Measurements from ENCODE around the gene C12orf76. TPM values are rescaled to one million over a fixed set of nuclear protein-coding genes. Genes with fewer than 3 reads are reported as not detected.
"Not testable (repeated sequence)": the region's sequence is repeated elsewhere in the genome, so short reads cannot be mapped to it uniquely, and the experiment has no call there.

C12orf76 gene, protein sequence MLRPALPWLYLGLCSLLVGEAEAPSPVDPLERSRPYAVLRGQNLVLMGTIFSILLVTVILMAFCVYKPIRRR
- total RNA-seq: 12.6 and 23.5 TPM in 2 replicates

DNA sequence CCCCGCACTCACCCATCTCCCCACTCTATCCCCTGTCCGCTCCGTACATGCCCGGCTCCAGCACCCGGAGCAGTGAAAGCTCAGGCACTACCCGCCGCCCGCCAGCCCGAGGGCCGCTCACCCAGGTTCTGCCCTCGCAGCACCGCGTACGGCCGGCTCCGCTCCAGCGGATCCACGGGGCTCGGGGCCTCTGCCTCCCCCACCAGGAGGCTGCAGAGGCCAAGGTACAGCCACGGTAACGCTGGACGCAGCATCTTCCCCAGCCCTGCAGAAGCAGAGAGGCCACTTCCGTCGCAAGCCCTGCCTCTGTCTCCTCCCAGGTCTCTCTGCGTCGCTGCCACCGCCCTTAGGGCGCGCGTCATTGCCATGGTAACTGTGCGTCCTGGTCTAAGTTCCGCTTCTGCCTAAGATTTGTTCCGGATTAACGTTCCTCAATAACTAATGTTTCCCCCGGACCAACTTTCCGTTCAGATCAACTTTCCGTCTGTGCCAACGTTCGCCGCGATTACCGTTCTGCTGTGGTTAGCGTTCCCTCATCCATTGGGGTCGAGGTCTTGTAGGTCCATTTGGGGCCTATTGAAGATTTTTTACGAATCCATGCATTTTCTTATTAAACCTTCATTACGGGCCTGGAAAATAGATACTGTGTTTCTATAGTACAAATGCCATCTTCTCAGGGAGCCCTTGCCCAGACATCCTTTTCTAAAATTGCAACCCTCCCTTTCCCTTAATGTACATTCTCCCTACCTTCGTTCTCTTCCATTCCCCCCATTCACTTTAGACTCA is at the start of gene C12orf76:
Gene C12orf76, minus strand, starts transcription at position 281 of the 786 bp plus-strand sequence. Its CDS starts 27 bp downstream, at position 254.
- DNase-seq: peak; percentile 97

DNA sequence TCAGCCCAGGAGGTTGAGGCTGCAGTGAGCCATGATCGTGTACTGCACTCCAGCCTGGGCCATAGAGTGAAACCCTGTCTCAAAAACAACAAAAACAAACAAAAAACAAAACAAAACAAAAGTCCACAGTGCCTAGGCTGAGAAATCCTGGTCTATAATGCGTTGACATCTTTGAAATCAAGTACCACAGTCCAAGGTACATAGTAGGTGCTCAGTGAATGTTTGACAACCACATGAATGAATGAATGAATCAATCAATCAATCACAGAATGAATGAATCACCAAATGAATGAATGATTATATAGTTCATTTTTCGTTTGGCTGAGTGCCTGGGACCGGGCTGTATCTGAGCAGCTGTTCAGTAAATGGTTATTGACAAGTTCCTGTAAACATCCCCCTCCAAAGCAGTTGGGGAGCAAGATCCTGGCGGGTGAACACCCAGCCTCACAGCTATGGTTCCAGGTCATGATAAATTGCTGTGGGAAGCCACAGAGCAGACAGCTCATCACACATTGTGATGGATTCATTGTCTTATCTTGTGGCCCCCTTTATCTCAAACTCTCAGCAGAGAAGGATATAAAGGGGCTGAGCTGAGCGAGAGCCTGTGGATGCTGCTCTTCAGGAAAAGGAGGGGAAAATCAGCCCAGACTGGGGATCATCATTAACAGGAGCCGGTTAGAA is 45.4 kb upstream of the C12orf76 start:
- no peak for DNase-seq

DNA sequence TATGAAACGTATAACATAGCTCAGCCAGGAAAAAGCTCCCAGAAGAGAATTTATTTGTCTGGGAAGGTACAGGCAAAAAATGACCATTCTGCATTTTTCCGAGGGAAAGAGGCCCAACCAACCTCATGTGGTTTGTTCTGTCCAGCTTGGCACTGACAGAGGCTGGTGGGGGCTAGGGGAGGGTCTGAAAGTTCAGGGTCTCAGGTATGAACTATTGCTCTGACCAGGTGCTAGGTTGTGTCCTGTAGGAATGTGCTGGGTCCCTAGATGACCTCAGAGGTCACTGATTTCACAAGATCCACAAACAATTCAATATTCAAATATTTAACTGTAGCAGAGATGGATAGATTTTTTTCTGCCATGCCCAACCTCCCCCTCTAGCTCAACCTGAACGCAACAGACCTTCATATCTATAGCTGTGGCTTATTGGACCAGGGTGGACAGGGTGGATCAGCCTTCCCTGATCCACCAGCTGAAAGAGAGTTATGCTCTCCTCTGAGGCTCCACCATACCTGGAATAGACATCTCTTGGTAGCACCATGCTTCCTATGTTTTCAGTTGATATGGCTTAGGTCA is 42.9 kb upstream of the C12orf76 start:
- DNase-seq: no peak

DNA sequence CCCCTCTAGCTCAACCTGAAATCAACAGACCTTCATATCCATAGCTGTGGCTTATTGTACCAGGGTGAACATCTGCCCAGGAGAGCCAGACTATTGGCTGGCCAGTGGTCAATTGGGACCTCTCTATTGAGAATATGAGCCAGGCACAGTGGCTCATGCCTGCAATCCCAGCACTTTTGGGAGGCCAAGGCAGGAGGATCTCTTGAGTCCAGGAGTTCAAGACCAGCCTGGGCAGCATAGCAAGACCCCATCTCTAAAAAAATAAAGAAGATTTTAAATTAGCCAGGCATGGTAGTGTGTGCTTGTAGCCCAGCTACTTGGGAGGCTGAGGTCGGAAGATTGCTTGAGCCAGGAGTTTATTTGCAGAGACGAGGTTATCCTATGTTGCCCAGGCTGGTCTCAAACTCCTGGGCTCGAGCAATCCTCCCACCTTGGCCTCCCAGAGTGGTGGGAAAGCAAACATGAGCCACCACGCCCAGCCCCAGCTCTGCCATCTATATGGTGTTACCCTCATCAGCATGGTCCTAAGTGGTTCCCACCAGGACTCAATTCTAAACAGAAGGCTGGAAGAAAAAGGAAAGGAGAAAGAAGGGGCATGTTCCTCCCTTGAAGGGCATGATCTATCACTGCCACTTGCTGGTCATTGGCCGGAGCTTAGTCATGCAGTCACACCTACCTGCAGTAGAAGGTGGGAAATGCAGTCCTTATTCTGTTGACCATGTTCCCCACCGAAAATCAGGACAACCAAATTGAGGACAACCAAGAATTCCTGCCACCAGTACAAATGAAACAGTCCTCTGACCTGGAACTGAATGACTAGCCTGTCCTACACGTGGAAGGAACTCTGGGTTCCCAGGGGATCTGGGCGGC is 42.2 kb upstream of the C12orf76 start:
- no peak for DNase-seq

DNA sequence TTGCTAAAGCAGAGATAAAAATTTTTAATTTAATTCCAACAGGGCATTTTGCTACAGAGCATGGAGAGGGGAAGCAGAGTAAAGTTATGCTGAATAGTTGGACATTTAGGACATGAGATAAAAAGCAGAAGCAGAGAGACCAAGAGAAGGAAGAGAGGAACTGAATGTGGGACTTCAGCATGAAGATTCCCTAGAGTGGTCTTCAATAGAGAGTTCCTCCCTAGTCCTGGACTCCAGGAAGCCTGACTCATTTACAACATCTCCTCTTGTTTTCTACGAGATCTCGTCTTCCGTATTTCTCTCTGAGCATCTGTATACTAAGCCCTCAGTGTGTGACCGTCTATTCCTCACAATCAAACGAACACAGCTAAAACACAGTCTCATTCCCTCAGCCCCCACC is 40.6 kb upstream of the C12orf76 start:
- DNase-seq: no peak

DNA sequence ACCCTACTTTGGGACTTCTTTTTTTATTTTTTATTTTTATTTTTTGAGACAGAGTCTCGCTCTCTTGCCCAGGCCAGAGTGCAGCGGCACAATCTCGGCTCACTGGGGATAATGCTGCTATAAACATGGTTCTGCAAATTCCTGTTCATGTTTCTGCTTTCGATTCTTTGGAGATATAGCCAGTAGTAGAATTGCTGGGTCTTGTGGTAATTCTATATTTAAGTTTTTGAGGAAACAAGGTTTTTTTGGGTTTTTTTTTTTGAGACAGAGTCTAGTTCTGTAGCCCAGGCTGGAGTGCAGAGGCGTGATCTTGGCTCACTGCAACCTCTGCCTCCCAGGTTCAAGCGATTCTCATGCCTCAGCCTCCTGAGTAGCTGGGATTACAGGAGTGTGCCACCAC is 39.9 kb upstream of the C12orf76 start:
- DNase-seq: not testable (repeated sequence)

DNA sequence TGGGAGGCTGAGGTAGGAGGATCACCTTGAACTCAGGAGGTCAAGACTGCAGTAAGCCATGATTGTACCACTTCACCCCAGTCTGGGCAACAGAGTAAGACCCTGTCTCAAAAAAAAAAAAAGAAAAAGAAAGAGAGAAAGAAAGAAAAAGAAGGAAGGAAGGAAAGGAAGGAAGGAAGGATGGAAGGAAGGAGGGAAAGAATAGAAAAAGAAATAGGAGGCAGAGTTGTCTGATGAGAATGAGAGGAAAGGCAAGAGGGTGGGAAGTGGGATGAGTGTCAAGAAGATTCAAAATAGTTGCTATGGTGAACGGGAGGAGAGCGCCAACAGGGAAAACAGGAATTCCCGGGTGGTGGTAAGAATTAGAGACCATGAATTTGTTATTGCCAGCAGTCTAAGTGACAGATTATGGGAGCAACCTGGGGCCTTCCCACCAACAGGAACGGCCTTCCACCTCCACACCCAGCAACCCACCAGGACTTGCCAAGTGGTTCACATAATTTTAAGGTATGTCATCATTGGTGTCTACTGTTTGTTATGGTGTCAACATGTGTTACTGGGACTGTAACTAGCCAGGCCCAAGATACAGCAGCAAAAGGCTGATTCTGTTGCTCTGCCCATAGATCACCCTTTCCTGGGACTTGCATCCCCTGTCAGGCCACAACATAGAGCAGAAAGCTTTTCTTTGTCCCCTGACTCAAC is 36.1 kb upstream of the C12orf76 start:
- no peak for DNase-seq

DNA sequence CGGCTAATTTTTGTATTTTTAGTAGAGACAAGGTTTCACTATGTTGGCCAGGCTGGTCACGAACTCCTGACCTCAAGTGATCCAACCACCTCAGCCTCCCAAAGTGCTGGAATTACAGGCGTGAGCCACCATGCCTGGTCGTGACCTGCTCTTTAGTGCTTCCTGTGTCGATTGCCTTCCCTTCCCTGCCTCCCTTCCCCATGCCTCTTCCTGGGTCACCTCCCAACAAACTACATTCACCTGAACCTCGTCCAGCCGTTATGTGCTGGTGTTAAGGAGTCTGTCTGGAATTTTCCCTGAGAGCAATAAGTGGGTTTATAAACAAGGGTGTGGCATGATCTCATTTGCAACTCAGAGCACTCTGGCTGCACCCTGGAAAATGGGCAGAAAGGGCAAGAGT is 32.1 kb upstream of the C12orf76 start:
- no peak for DNase-seq

DNA sequence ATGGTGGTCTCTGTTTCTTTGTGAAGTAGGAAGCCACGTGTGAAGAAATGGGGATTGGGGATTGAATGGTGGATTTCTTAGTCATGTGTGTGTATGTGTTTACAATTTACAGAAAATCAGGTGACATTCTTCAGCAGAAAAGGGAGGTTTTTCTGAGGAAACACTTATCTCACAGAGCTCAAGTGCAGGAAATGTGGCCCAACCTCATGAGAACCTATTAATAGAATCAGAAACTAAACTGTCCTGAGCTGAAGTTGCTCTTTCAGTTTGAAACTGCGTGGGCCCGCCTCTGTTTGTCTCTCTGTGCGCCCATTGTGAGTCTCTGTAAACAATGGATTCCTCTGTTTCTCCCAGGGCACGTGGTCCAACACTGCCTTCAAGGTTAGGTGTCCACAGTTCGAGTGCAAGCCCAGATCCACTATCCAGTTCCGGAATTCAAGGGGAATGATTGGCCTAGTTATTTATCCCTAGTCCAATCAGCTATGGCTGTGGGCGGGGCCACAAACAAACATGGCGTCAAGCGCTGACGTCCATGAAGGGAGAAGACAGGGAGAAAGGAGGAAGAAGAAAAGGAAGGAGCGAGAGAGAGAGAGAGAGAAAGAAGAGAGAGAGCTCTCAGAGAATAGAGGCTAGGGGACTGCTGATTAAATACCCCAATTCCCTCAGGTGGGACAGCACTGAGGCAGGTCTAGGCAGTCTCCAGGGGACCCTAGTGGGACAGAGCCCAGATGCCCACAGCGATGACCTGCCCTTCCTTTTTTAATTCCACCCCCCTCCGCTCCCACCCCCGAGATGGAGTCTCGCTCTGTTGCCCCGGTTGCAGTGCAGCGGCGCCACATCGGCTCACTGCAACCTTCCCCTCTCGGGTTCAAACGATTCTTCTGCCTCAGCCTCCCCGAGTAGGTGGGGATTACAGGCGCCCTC is 31.4 kb upstream of the C12orf76 start:
- peak; percentile 54 for DNase-seq

DNA sequence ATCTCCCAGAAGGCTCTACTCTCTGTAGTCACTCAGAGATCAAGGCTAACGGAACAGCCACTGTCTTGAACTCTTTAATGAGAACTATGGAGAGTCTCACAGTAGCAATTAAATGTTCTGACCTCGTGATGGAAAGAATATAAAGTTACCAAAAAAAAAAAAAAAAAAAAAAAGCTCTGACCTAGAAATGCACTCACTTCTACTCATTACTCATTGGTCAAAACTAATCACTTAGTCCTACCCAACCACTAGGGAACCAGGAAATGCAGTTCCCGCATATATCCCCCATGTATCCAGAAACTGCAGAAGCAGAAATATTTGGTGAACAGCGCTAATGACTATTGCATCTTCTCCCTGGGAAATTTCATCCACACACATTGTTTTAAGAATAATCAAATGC is 29.5 kb upstream of the C12orf76 start:
- no peak for DNase-seq

DNA sequence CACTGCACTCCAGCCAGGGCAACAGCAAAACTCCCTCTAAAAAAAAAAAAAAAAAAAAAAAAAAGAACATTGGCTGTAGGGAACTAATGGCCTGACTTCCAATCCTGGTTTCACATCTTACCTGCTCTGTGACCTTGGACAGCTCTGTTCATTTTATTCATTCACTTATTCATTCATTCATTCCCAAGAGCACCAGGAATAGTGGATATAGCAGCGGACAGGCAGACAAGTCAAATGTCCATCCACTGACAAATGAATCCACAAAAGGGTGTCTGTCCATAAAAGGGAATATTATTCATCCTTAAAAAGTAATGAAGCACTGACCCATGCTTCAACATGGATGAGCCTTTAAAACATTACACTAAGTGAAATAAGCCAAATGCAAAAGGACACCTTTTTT is 27.6 kb upstream of the C12orf76 start:
- no peak for DNase-seq

DNA sequence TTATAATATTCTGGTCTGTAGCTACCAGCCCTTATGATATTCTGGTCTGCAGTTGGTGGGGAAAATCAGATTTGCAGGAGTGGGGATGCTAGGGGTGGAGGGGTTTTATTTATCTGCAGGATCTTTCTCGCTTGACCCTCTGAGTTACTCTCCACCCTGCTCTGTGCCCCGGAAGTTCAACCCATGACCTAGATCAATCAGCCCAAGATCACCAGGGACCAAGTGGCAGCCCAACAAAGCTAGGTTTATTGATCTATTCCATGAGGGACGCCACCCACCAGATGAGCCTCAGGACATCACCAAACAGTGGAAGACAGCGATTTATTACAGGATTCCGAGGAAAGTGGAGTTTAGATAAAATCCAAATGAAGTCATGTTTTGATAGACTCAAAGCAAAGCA is 25.8 kb upstream of the C12orf76 start:
- no peak for DNase-seq

DNA sequence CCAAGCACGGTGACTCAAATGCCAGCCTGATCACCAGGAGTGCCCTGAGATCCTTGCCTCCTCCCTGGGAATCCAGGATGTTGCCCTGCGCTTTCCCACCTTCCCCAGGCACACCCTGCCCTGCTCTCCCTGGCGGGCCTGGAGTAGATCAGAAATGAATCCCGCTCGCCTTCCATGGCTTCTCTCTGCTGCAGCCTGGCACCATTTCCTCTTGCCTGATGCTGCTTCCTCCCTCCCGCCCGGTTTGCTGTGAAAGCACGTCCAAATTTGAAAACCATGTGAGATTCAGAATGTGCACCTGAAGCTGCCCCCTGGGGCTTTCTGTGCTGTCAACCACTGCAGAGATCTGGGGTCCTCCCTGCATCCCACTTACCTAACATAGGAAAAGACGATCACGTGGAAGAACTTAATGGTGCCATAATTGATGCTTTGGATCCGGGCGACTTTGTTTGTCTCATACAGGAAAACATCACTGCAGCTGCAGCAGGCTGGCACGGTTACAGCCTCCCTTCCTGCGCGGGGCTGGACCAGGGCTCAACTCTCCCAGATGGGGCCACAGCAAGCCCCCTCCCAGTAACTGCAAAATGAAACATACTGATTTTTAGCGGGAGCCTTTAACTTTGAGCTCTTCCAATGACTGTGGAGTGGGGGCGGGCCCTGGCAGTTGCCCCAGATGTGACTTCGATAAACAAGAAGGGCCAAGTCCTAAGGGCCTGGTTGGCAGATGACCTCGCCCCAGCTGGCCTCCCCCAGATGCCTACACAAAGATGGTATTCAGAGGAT is 24.9 kb upstream of the C12orf76 start:
- DNase-seq: peak; percentile 36

DNA sequence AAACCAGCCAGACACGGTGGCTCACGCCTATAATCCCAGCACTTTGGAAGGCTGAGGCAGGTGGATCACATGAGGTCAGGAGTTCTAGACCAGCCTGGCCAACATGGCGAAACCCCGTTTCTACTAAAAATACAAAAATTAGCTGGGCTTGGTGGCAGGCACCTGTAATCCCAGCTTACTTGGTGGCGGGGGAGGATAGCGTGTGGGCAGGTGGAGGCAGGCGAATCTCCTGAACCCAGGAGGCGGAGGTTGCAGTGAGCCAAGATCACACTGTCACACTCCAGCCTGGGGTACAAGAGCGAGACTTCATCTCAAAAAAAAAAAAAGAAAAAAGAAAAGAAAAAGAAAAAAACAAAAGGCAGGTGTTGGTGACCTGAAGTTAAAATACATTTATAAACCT is 24.3 kb upstream of the C12orf76 start:
- not testable (repeated sequence) for DNase-seq

DNA sequence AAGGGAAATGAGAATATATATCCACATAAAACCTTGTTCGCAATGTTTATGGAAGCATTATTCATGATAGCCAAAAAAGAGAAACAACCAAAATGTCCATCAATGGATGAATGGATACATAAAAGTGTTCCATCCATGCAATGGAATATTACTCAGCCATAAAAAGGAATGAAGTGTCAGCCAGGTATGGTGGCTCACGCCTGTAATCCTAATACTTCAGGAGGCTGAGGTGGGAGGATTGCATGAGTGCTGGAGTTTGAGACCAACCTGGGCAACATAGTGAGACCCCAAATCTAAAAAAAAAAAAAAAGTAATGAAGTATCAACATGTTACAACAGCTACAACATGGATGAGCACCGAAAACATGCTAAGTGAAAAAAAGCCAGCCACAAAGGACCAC is 23.6 kb upstream of the C12orf76 start:
- no peak for DNase-seq

DNA sequence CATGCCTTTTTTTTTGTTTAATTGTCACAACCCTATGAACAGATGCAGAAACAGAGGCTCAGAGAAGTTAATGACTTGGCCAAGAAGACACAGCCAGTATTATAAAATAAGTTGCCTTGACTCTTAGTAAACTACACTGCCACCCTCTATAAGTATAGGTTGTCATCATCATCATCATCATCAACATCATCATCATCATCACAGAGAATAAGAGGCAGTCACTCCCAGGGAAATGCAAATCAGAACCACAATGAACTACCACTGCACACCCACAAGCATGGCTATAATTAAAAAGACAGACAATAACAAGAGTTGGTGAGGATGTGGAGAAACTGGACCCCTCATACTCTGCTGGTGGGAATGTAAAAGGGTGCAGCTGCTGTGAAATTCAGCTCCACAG is 23.2 kb upstream of the C12orf76 start:
- DNase-seq: no peak

DNA sequence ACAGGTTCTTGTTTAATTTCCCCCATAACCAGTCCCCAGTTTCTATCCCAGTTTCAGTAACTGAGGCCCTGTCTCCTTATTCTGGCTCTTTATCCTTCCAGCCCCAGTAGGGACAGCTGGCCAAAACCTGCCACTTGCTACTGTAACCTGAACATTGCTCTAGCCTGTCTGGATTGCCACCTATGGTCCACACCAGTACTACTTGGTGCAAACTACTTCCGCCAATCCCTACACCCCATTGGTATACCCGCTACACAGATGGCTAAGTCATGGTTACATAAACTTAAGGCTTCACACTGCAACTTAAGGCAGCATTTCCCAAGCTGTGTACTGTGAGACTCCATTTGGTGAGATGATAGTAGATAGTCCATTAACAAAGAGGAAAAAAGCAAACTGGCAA is 20.3 kb upstream of the C12orf76 start:
- no peak for DNase-seq

DNA sequence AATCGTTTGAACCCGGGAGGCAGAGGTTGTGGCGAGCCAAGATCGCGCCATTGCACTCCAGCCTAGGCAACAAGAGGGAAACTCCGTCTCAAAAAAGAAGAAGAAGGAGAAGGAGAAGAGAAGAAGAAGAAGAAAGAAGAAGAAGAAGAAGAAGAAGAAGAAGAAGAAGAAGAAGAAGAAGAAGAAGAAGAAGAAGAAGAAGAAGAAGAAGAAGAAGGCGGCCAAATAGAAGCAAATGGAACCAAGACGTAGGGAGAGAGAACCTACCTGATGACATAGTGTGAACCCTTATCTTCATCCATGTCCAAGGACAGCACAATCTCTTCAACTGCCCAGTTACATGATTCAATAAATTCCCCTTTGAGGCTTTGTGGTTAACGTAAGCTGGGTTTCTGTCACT is 19.8 kb upstream of the C12orf76 start:
- DNase-seq: not testable (repeated sequence)

DNA sequence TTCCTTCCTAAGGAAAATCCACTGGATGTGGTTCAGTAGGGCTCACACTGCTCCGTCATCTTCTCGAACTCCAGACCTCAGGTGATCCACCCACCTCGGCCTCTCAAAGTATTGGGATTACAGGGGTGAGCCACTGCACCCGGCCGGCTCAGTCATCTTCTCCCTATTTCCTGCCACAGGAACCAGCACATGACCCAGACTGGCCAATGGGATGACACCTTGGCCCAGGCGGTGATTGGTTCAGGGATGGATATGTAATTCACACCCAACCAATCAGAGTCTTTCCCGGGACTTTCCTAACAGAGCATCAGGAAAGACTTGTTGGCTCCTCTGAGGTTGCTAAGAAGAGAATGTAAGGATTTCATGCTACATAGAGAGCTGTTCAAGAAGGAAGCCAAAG is 19.2 kb upstream of the C12orf76 start:
- DNase-seq: no peak

DNA sequence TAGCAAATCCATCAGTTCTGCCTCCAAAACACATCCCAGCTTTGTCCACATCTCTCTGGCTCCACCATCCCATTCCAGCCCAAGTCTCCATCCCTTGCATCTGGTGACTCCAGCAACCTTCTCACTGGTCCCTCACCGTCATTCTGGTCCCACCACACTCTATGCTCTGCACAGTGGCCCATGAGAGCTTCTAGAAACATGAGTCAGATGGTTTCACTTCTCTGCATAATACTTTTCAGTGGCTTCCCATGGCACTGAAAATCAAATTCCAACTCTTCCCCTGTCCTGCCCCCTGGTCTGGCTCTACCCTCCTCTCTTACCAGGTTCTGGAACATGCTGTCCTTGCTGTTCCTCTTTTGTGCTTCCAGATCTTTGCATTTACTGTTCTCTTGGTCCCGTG is 17.2 kb upstream of the C12orf76 start:
- no peak for DNase-seq

Measured in dermis blood vessel endothelial cell (primary cell).